ENCODE results near the gene USP4. TPM values are rescaled to one million over a fixed set of nuclear protein-coding genes. Genes with fewer than 3 reads are reported as not detected.

Gene USP4
- total and polyA plus RNA-seq, 2 of the 8 experiments (the other 6 are each of a cell fraction or from before 2014, with no cell fraction given) = 16.0 to 27.8 TPM

DNA sequence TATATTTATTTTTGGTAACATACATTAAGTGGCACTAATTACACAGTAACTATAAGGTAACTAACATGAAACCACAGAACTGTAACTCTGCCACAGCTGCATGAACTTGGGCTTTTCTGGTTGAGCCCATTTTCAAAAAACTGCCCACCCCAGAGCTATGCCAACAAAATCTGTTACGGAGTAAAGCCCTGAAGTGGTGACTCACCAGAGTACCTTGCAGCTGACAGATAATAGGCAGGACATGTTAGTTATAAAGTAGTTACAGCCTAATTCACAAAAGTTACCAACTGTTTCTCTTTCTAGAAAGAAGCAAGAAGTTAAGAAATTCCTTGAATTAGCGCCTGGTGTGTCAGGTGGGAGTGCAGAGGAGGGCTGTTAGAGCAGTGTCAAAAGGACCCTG, 19.8 kb upstream of the USP4 start (continued):
- no peak for TF ChIP-seq CHD1 (IDR thresholded peaks at IDR 0.05; ENCODE audit: low read depth, low read length)
- no peak for TF ChIP-seq SRF (IDR thresholded peaks at IDR 0.05; ENCODE audit: low read depth, low read length)
